ENCODE measurements around the gene DUSP10.

Gene DUSP10

DNA sequence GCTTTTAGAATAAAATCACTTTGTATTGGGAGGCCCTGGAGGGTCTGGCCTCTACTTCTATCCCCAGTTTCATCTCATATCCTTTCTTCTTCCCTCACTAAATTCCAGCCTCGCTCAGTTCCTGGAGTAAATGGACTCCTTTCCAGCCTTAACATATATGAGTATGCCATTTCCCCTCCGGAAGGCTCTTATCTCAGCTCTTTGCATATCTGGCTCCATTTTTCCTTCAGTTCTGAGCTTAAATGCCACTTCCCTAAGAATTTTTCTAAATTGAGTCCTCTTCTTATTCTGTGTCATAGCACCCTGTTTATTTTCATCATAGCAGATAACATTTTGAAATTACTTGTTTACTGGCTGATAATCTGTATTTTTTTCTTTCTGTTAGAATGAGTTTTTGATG is 20.2 kb upstream of the DUSP10 start:
- DNase-seq: no peak

GRCh38 chr1:221761354-221762002 is 19.6 kb upstream of the DUSP10 start:
- DNase-seq: no peak

DNA sequence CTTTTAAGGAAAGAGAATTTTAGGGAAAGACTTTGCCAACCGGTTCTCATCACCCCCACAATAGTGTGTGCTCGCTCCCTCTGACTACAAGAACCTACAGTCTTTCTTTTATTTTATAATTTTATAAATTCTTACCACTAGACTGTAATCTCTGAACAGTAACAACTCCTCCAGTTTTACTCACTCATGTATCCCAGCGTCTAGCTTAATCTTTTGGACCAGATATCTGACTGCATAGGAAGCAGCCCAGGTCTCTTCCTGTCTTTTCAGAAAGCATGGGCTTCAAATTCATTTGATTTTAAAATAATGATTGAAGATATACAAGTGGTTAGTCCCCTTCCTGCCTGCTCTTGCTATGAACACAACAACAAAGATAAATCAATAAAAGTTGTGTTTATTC is 19.0 kb upstream of the DUSP10 start:
- DNase-seq: no peak

GRCh38 chr1:221759436-221759835 is 17.5 kb upstream of the DUSP10 start:
- DNase-seq: no peak

GRCh38 chr1:221758455-221758854 is 16.6 kb upstream of the DUSP10 start:
- no peak for DNase-seq

DNA sequence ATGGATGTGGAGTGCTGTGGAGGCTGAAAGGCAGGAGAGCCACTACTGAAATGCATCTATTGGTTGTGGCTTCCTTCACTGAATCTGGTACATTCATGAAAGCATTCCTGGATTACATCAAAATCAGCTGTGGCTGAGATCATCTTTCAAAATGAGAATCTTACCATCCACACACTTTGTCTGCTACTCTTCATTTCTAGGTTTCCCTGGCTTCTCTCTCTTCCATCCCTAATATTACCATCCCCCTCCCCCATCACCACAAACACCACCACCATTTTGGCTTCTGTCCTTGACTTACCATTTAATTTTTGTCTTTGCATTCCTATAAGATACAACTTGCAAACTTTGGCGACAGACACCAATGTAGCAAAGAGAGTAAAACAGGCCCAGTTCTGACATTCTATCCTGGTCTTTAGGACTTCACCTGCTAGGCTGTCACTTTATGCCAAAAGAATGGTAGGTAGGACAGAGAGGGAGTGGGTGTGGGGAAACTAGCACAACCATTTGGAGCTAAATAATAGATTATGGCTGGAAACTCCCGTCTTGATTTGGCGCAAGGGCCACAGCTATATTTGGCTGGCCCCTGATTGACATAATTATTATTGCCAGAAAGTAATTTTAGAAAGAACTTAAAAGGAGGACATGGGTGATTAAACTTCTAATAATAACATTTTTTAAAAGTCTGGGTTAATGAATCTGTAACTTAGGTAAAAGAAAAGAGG is 15.1 kb upstream of the DUSP10 start:
- no peak for DNase-seq

GRCh38 chr1:221753828-221754188 is 11.9 kb upstream of the DUSP10 start:
- no peak for DNase-seq

- no peak for DNase-seq
Measured at GRCh38 chr1:221751226-221751887, 9.5 kb upstream of the DUSP10 start.

DNA sequence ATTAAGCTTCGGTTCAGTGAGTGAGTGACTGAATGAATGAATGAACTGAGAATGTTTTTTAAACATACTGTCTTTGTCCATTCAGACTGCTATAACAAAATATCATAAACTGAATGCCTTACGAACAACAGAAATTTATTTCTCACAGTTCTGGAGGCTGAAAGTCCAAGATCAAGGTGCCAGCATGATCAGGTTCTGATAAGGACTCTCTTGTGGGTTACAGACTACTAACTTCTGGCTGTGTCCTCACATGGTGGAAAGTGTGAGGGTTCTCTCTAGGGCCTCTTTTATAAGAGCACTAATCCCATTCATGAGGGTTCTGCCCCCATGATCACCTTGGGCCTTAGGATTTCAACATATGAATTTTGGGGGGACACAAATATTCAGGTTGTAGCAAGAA is 7.1 kb upstream of the DUSP10 start:
- DNase-seq: no peak

GRCh38 chr1:221747839-221748238 is 6.0 kb upstream of the DUSP10 start:
- DNase-seq: no peak

DNA sequence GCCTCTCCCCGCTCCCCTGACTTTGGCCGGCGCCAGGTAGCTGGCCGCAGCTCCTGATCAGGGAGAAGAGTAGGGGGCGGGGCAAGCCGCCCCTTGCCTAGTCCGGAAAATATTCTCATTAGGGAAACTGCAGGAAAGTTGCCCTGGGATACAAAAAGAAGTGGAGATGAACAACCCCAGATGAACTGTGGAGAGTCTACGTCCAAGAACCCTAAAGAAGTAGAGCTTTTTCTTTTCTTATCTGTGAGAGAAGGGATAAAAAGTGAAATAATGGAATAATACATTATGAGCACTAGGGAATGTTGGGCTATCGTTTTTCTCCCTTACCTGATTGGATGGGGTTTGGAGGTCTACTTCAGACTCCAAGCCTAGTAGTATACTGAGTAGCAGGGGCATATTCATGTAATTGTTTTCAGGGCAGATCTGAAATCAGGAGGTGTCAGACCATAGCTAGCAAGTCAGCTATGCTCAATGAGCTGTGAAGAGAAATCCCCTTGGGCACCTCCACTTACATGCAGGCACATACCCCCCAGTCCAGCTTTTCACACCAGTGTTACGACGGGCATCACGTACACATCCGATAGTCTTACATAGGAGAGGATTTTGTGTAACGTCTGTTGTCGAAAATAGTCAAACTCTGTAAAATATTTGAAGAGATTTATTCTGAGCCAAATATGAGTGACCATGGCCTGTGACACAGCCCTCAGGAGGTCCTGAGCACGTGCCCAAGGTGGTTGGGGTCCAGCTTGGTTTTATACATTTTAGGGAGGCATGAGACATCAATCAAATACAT is 1.7 kb upstream of the DUSP10 start:
- DNase-seq: no peak

- DNase-seq: peak; percentile 49 to 50
Measured at GRCh38 chr1:221742555-221743415, 896 bp upstream of the DUSP10 start.

DNA sequence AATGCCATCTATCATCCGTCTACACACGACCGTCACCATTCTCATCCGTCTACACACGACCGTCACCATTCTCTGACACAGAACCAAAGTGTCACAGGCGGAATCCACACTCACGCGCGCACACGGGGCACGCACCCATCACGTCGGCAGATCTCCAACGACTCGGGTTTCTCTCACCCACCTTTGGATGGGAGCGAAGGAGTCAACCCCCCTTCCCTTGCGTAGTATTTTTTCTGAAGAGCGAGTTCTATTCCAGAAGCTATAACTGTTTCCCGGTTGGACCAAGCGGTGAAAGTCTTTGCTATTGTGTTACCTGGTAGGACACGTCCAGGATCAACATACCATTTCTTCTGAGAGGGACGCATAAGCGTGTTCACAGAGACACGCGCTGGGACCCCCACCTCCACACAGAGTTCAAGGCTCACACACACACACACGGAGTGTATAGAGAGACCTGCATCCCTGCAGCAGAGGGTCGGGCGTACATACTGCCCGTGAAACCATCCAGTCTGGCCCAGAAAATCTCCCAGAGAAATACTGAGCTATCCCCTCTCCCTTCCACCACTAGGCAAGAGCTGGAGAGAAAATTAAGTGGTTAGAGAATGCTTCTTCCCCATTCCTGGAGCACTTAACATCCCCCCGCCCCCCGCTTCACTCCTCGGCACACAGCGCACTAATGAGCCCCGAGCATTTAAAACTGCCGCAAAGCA is 741 bp downstream of the DUSP10 start:
- DNase-seq: no peak

- DNase-seq: no peak
Measured at GRCh38 chr1:221740369-221740992, 1.4 kb downstream of the DUSP10 start.

- no peak for DNase-seq
Measured at GRCh38 chr1:221739677-221740025, 2.2 kb downstream of the DUSP10 start.

GRCh38 chr1:221739018-221739676 is 2.7 kb downstream of the DUSP10 start:
- no peak for DNase-seq

GRCh38 chr1:221736714-221737113 is 5.2 kb downstream of the DUSP10 start:
- no peak for DNase-seq

- no peak for DNase-seq
Measured at GRCh38 chr1:221735999-221736398, 5.9 kb downstream of the DUSP10 start.

GRCh38 chr1:221734187-221734586 is 7.7 kb downstream of the DUSP10 start:
- no peak for DNase-seq

DNA sequence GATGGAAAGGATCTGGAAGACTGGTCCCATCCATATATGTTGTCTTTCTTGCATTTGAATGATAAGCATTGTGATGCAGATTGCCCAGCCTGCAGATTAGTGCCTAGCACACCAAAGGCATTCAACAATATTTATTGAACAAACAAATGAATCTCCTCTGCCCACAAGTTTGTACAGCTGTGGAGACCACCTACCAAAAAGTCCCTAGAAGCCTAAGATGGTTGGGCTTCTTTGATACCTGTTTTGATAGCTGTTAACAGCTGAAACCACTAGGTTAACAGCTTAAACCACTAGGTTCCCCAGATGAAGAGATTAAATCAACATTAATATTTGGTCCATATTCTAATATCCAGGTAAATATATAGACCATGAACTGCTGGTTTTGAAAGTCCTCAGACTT is 9.8 kb downstream of the DUSP10 start:
- DNase-seq: no peak

- no peak for DNase-seq
Measured at GRCh38 chr1:221729771-221730330, 12.0 kb downstream of the DUSP10 start.
